PFSK-1 (cell line): ENCODE results near the gene PRSS27.

ENCODE experiments used
- FOXP2 ChIP-seq: optimal IDR thresholded peaks from 2 replicates; pipeline ENCODE3; 2011; ENCODE audit warnings: borderline replicate concordance, control low read depth, inconsistent platforms; ENCODE audit not compliant: insufficient read depth; ENCODE audit errors: extremely low read length, extremely low read depth
- POLR2AphosphoS5 ChIP-seq: IDR thresholded peaks from 2 replicates; pipeline ENCODE4 v1.6.1; 2012; ENCODE audit warnings: low read depth, mild to moderate bottlenecking, control low read depth, low read length, moderate library complexity
- REST ChIP-seq, 2 experiments: IDR thresholded peaks; 2 replicates each; pipeline versions ENCODE4 v1.6.1 to v1.8.0; 2011 to 2012; ENCODE audit warnings: low read depth in 2 of 2, low read length in 2 of 2, control low read depth in 1 of 2, inconsistent platforms in 1 of 2, mild to moderate bottlenecking in 1 of 2, moderate library complexity in 1 of 2; ENCODE audit not compliant: insufficient read depth in 1 of 2
- SIN3A ChIP-seq: IDR thresholded peaks from 2 replicates; pipeline ENCODE4 v1.6.1; 2012; ENCODE audit warnings: mild to moderate bottlenecking, low read length, moderate library complexity, borderline replicate concordance; ENCODE audit not compliant: insufficient read depth
- TAF1 ChIP-seq: IDR thresholded peaks from 2 replicates; pipeline ENCODE4 v1.6.1; 2012; ENCODE audit warnings: low read length, control low read depth, borderline replicate concordance; ENCODE audit not compliant: insufficient read depth

PRSS27 gene

GRCh38 chr16:2745116-2745890, 25.3 kb upstream of the PRSS27 start:
- no peak for TF ChIP-seq FOXP2
- TF ChIP-seq REST (IDR thresholded peaks at IDR 0.05; ENCODE audit: insufficient read depth in 1 of 2, low read depth in 2 of 2, low read length in 2 of 2): no peak
- TF ChIP-seq SIN3A: no peak
- no peak for TF ChIP-seq POLR2AphosphoS5
- TF ChIP-seq TAF1: no peak

GRCh38 chr16:2744711-2745110, 24.7 kb upstream of the PRSS27 start:
- no peak for TF ChIP-seq SIN3A
- no peak for TF ChIP-seq POLR2AphosphoS5
- TF ChIP-seq FOXP2: no peak
- TF ChIP-seq REST (IDR thresholded peaks at IDR 0.05; ENCODE audit: insufficient read depth in 1 of 2, low read depth in 2 of 2, low read length in 2 of 2): no peak
- no peak for TF ChIP-seq TAF1

DNA sequence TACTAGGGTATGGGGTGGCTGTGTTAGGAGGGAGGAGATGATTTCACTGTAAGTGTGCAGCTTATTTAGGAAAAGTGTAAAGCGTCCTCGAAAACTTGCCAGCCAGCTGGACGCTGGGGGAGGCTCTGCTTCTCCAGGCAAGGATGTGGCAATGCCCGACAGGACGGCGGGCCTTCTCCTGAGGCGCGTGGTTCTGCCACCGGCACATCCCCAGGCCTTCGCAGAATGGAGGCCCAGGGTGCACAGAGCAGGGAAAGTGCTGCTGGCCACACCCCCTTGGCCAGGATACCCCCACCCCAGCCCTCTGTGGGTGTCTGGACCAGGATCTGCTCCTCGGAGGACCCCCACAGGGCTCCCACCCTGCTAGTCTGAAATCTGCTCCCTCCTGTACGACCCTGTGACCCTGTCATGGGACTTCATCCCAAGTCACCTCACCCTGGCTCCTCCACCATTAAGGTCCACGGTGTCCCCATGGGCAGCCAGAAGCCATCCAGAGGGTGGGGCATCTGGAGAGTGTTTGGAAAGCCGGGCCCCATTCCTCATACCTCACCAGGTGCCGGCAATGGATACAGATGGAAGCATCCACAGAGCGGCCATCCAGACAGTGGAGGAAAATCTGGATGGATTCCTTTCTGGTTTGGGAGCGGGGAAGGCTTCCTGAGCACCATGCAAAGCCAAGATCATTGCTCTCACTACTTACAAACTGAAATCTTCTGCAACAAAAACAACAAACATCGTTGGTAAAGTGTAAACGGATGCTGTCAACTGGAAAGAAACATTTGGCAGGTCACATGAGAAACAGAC, 23.2 kb upstream of the PRSS27 start:
- TF ChIP-seq FOXP2 (no peak), TAF1 (no peak), REST (IDR thresholded peaks at IDR 0.05; ENCODE audit: insufficient read depth in 1 of 2, low read depth in 2 of 2, low read length in 2 of 2) (no peak), POLR2AphosphoS5 (no peak), SIN3A (no peak)

- TF ChIP-seq REST (IDR thresholded peaks at IDR 0.05; ENCODE audit: insufficient read depth in 1 of 2, low read depth in 2 of 2, low read length in 2 of 2) (no peak), POLR2AphosphoS5 (no peak), FOXP2 (no peak), TAF1 (no peak), SIN3A (no peak)
Measured at GRCh38 chr16:2742323-2743006, 22.4 kb upstream of the PRSS27 start.
